Epidermal melanocyte (primary cell): Measurements from ENCODE around the gene RACGAP1.
"Not testable (repeated sequence)": the region's sequence is repeated elsewhere in the genome, so short reads cannot be mapped to it uniquely, and the experiment has no call there.

Experiments
- DNase-seq: peaks from one replicate; pipeline ENCODE4 v3.0.0; 2011; ENCODE audit warnings: low spot score; ENCODE audit not compliant: insufficient read length

The RACGAP1 gene

GRCh38 chr12:49990273-49990672 is 35.0 kb downstream of the RACGAP1 start:
- no peak for DNase-seq

- not testable (repeated sequence) for DNase-seq
These were observed 35.9 kb downstream of the RACGAP1 start for GRCh38 chr12:49989400-49989799.

- DNase-seq: no peak
These were observed 37.5 kb downstream of the RACGAP1 start for GRCh38 chr12:49987625-49988303.

- not testable (repeated sequence) for DNase-seq
These were observed 38.8 kb downstream of the RACGAP1 start for GRCh38 chr12:49986476-49986875.

- no peak for DNase-seq
These were observed 39.3 kb downstream of the RACGAP1 start for GRCh38 chr12:49985981-49986380.

- DNase-seq: no peak
These were observed 40.6 kb downstream of the RACGAP1 start for GRCh38 chr12:49984476-49985359.

- no peak for DNase-seq
These were observed 41.4 kb downstream of the RACGAP1 start for GRCh38 chr12:49983892-49984291.

- no peak for DNase-seq
These were observed 42.8 kb downstream of the RACGAP1 start for GRCh38 chr12:49982246-49983087.

GRCh38 chr12:49980501-49981349 is 44.6 kb downstream of the RACGAP1 start:
- DNase-seq: no peak

- DNase-seq: no peak
These were observed 45.5 kb downstream of the RACGAP1 start for GRCh38 chr12:49979791-49980190.

- no peak for DNase-seq
These were observed 46.2 kb downstream of the RACGAP1 start for GRCh38 chr12:49979016-49979586.

- DNase-seq: no peak
These were observed 47.2 kb downstream of the RACGAP1 start for GRCh38 chr12:49978125-49978524.

GRCh38 chr12:49976557-49976956 is 48.7 kb downstream of the RACGAP1 start:
- no peak for DNase-seq

GRCh38 chr12:49975318-49975761 is 50.0 kb downstream of the RACGAP1 start:
- no peak for DNase-seq

- DNase-seq: no peak
These were observed 50.5 kb downstream of the RACGAP1 start for GRCh38 chr12:49974677-49975317.

GRCh38 chr12:49974231-49974675 is 51.0 kb downstream of the RACGAP1 start:
- DNase-seq: no peak

- DNase-seq: no peak
These were observed 51.9 kb downstream of the RACGAP1 start for GRCh38 chr12:49973361-49973830.

GRCh38 chr12:49972641-49973360 is 52.5 kb downstream of the RACGAP1 start, which contains the start of gene AQP6:
Gene AQP6 (plus strand): TSS chr12:49972947. CDS start chr12:49973174, 227 bp downstream.
- DNase-seq: no peak

- DNase-seq: no peak
These were observed 53.2 kb downstream of the RACGAP1 start for GRCh38 chr12:49972129-49972528.
